Neutrophil (primary cell): ENCODE data around the gene RABL3.
"Not testable (repeated sequence)": the region's sequence is repeated elsewhere in the genome, so short reads cannot be mapped to it uniquely, and the experiment has no call there.

ENCODE experiments used
- H3K27ac ChIP-seq: fragments of 200-600 bp; sonication (generic); 2 replicates; pipeline ENCODE4 v1.5.1; 2016; ENCODE audit warnings: mild to moderate bottlenecking, moderate library complexity
- H3K27me3 ChIP-seq: fragments of 200-600 bp; sonication (generic); 2 replicates; pipeline ENCODE4 v1.6.0; 2016; ENCODE audit warnings: mild to moderate bottlenecking
- H3K36me3 ChIP-seq: fragments of 200-600 bp; sonication (generic); 2 replicates; pipeline ENCODE4 v1.5.1; 2017
- H3K4me1 ChIP-seq, 2 experiments: fragments of 200-600 bp in 1 of 2; sonication (generic) in 1 of 2; 1 replicate in 1 of 2; 2 replicates in 1 of 2; pipeline versions ENCODE4 v1.5.1 to v1.6.1; 2013 to 2016; ENCODE audit warnings: low read depth in 1 of 2, low read length in 1 of 2, mild to moderate bottlenecking in 1 of 2, moderate library complexity in 1 of 2; ENCODE audit not compliant: control insufficient read depth in 1 of 2, insufficient read depth in 1 of 2
- H3K4me3 ChIP-seq, 2 experiments: fragments of 200-600 bp in 1 of 2; sonication (generic) in 1 of 2; 1 replicate in 1 of 2; 2 replicates in 1 of 2; pipeline ENCODE4 v1.5.1; 2013 to 2016; ENCODE audit warnings: low read depth in 1 of 2, low read length in 1 of 2, mild to moderate bottlenecking in 1 of 2, moderate library complexity in 1 of 2
- H3K9me3 ChIP-seq: fragments of 200-600 bp; sonication (generic); 2 replicates; pipeline ENCODE4 v1.5.1; 2016
- TF ChIP-seq, protein P1 (sequence below): fragments of 200-600 bp; sonication (generic); IDR thresholded peaks from 2 replicates; pipeline ENCODE4 v1.5.1; 2016; ENCODE audit warnings: antibody characterized with exemption

RABL3 gene

DNA sequence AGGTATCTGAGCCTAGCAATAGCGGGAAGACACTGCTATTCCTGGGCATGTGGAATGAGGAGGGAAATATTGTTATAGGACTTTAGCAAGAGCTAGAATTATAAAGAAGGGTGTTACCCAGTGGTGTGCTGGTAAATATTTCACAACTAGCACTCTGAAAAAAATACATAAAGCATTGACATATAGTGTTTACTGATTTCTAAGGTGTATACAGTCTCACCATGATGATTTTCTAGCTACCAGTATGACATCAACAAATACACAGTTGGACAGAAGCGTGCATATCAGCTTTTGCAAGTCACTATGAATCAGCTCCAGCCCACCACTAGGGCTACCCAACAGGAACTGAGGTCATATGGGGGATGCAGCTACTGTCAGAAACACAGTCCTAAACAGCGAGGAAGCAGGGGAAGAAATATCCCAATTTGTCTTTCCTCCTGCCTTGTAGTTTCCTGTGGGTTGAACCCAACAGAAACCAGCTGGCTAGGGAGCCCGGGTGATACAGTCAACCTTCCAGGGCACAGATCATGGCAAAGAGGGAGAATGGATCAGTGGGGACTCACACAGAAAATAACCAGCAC lies 99.9 kb downstream of the RABL3 start:
- H3K9me3 ChIP-seq = no peaks in the 10 kb centered on the region
- no peak overlapping the region for H3K4me3 ChIP-seq
- TF ChIP-seq, protein P1, sequence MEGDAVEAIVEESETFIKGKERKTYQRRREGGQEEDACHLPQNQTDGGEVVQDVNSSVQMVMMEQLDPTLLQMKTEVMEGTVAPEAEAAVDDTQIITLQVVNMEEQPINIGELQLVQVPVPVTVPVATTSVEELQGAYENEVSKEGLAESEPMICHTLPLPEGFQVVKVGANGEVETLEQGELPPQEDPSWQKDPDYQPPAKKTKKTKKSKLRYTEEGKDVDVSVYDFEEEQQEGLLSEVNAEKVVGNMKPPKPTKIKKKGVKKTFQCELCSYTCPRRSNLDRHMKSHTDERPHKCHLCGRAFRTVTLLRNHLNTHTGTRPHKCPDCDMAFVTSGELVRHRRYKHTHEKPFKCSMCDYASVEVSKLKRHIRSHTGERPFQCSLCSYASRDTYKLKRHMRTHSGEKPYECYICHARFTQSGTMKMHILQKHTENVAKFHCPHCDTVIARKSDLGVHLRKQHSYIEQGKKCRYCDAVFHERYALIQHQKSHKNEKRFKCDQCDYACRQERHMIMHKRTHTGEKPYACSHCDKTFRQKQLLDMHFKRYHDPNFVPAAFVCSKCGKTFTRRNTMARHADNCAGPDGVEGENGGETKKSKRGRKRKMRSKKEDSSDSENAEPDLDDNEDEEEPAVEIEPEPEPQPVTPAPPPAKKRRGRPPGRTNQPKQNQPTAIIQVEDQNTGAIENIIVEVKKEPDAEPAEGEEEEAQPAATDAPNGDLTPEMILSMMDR = no peak
- no peaks in the 10 kb centered on the region for H3K4me1 ChIP-seq
- H3K36me3 ChIP-seq = no peaks in the 10 kb centered on the region
- H3K27me3 ChIP-seq = no peaks in the 10 kb centered on the region
- H3K27ac ChIP-seq = no peak overlapping the region

DNA sequence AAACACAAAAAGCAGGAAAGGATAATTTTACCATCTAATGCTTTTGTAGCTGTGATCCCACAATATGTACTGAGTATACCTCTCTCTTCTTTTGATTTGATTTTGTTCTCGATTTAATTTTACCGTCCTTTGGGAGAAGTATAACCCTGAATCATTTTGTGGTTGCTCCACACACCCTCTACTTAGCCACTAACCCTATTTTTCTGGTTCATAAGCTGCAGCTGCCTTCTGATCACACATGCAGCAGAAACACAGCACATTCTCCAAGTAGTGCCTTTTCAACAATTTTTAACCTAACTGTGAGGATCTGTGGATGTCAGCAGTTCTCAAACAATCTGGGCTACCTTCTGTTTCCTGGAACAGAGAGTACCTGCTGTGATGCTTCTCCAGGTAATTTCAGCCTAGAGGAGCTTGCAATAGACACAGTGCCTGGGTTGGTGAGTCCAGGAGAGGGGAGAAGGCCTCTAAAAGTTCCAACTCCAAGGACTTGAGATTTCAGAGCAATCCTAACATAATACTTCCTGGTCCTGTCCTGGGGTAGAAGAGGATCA lies 100.5 kb downstream of the RABL3 start:
- Histone ChIP-seq H3K4me3 (no peak overlapping the region), H3K4me1 (no peaks in the 10 kb centered on the region), H3K27ac (no peak overlapping the region), H3K36me3 (no peaks in the 10 kb centered on the region), H3K27me3 (no peaks in the 10 kb centered on the region), H3K9me3 (no peaks in the 10 kb centered on the region)
- TF ChIP-seq, protein P1 = no peak

DNA sequence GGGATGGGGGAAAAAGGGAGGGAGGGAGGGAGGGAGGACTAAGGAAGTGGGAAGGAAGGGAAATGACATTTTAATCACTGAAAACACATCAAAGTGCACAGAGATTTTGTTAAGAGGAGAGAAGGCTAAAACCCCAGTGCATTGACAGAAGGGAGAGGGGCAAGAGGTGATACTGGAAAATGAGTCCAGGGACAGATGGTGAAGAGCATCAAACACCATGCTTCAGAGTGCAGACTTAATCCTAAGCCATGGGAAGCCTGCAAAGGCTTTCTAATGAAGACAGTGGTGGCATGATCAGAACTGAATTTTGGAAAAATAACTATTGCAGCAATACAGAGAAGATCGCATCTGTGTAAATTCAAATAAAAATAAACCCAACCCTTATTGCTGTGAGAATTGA lies 102.1 kb downstream of the RABL3 start:
- TF ChIP-seq, protein P1 = no peak
- Histone ChIP-seq H3K4me1 (no peaks in the 10 kb centered on the region), H3K36me3 (no peaks in the 10 kb centered on the region), H3K27me3 (no peaks in the 10 kb centered on the region), H3K4me3 (no peak overlapping the region), H3K27ac (no peak overlapping the region), H3K9me3 (no peaks in the 10 kb centered on the region)

DNA sequence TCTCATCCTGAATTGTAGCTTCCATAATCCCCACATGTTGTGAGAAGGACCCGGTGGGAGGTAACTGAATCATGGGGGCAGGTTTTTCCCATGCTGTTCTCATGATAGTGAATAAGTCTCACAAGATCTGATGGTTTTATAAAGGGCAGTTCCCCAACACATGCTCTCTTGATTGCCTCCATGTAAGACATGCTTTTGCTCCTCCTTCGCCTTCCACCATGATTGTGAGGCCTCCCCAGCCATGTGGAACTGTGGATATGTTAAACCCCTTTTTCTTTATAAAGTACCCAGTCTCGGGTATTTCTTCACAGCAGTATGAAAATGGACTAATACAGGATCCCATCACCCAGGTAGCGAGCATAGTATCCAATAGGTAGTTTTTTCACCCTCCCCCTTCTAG lies 103.5 kb downstream of the RABL3 start:
- H3K27ac ChIP-seq, H3K9me3 ChIP-seq, H3K4me1 ChIP-seq, H3K36me3 ChIP-seq, H3K4me3 ChIP-seq, H3K27me3 ChIP-seq: not testable (repeated sequence)

DNA sequence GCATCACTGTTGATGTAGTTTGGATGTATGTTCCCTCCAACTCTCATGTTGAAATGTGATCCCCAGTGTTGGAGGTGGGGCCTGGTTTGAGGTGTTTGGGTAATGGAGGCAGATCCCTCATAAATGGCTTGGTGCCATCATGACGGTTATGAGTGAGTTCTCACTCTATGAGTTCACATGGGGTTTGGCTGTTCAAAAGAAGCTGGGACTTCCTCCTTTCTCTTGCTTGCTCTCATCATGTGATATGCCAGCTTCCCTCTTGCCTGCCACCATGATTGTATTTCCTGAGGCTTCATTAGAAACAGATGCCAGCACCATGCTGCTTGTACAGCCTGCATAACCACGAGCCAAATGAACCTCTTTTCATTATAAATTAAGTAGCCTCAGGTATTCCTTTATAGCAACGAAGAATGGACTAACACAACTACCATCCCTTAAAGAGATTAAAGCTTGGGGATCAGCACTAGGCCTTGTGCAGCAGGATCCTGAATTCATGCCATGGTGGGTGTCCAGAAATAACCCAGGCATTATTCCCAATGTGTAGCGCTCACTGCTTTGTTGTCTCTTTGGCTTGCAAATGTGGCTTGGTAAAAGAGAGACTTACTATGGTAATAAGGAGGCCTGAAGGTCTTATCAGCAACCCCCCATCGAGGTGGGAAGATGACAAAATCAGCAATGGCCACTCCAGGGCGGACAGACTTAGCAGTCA lies 104.3 kb downstream of the RABL3 start:
- no peaks in the 10 kb centered on the region for H3K9me3 ChIP-seq
- H3K4me3 ChIP-seq = no peak overlapping the region
- H3K36me3 ChIP-seq = no peaks in the 10 kb centered on the region
- no peaks in the 10 kb centered on the region for H3K27me3 ChIP-seq
- TF ChIP-seq, protein P1 = no peak
- no peak overlapping the region for H3K27ac ChIP-seq
- no peaks in the 10 kb centered on the region for H3K4me1 ChIP-seq

DNA sequence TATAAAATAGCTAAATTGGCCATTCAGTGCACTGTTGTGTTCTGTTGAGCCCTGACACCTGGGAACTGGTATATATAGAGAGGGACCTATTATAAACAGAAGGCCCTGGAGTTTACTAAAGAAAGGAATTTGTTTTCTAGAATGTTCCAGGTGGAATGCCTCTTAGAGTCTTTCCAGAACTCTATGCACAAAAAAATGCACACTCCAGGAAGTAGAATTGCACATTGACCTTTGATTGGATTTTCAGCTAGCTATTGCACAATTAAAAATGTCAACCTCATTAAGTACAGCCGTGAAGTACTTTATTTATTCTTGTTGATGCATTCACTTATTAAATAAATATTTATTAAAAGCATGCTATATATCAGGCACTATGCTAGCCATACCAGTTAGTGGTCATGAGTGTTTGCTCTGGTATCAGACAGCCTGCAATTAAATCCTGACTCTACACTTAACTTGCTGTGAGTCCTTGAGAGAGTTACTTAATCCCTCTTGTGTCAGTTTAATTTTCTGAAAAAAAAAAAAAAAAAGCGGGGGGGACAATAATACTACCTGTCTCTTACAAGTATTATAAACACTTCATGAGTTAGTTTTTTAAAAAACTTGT lies 105.4 kb downstream of the RABL3 start:
- H3K36me3 ChIP-seq = no peaks in the 10 kb centered on the region
- TF ChIP-seq, protein P1 = no peak

More for the DNA sequence above, 105.4 kb downstream of the RABL3 start:
- Histone ChIP-seq H3K9me3 (no peaks in the 10 kb centered on the region), H3K4me3 (no peak overlapping the region), H3K4me1 (no peaks in the 10 kb centered on the region), H3K27me3 (no peaks in the 10 kb centered on the region), H3K27ac (no peak overlapping the region)
